Measurements from ENCODE around the gene COL15A1.

DNA sequence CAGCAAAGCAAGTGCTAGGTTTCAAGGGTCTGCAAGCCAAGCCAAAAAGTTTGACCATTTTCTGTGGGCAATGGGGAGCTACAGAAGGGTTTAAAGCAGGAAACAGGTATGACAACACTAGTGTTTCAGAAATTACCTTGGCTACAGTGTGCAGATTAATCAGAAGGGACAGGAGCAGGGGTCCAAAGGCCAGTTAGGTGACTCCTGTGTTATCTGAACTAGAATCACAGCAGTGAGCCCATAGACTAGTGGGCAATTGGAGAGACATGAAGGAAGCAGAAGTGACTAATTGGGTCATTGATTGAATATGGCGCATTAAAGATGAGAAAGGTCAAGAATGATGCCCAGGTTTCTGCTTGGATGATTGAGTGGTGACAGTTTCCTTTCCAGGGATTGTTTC is 119.8 kb downstream of the COL15A1 start:
- TF ChIP-seq, protein P1, sequence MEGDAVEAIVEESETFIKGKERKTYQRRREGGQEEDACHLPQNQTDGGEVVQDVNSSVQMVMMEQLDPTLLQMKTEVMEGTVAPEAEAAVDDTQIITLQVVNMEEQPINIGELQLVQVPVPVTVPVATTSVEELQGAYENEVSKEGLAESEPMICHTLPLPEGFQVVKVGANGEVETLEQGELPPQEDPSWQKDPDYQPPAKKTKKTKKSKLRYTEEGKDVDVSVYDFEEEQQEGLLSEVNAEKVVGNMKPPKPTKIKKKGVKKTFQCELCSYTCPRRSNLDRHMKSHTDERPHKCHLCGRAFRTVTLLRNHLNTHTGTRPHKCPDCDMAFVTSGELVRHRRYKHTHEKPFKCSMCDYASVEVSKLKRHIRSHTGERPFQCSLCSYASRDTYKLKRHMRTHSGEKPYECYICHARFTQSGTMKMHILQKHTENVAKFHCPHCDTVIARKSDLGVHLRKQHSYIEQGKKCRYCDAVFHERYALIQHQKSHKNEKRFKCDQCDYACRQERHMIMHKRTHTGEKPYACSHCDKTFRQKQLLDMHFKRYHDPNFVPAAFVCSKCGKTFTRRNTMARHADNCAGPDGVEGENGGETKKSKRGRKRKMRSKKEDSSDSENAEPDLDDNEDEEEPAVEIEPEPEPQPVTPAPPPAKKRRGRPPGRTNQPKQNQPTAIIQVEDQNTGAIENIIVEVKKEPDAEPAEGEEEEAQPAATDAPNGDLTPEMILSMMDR (IDR thresholded peaks at IDR 0.05; ENCODE audit: low read depth, low read length), result no peak
- no peak for TF ChIP-seq EZH2phosphoT487 (IDR thresholded peaks at IDR 0.05; ENCODE audit: low read depth)
